Effector CD8-positive, alpha-beta T cell (primary cell): ENCODE measurements around the gene EYA4.

Experiments used
- DNase-seq: peaks from one replicate; lab custom pipeline; 2025; lab: John Stamatoyannopoulos, UW
- total RNA-seq, 4 experiments: gene quantifications; one replicate each; lab custom pipeline; 2026; lab: John Stamatoyannopoulos, UW

Gene EYA4, protein sequence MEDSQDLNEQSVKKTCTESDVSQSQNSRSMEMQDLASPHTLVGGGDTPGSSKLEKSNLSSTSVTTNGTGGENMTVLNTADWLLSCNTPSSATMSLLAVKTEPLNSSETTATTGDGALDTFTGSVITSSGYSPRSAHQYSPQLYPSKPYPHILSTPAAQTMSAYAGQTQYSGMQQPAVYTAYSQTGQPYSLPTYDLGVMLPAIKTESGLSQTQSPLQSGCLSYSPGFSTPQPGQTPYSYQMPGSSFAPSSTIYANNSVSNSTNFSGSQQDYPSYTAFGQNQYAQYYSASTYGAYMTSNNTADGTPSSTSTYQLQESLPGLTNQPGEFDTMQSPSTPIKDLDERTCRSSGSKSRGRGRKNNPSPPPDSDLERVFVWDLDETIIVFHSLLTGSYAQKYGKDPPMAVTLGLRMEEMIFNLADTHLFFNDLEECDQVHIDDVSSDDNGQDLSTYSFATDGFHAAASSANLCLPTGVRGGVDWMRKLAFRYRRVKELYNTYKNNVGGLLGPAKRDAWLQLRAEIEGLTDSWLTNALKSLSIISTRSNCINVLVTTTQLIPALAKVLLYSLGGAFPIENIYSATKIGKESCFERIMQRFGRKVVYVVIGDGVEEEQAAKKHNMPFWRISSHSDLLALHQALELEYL
- total RNA-seq = 0 to 0.54 (median 0.23) reads per million in 4 experiments

DNA sequence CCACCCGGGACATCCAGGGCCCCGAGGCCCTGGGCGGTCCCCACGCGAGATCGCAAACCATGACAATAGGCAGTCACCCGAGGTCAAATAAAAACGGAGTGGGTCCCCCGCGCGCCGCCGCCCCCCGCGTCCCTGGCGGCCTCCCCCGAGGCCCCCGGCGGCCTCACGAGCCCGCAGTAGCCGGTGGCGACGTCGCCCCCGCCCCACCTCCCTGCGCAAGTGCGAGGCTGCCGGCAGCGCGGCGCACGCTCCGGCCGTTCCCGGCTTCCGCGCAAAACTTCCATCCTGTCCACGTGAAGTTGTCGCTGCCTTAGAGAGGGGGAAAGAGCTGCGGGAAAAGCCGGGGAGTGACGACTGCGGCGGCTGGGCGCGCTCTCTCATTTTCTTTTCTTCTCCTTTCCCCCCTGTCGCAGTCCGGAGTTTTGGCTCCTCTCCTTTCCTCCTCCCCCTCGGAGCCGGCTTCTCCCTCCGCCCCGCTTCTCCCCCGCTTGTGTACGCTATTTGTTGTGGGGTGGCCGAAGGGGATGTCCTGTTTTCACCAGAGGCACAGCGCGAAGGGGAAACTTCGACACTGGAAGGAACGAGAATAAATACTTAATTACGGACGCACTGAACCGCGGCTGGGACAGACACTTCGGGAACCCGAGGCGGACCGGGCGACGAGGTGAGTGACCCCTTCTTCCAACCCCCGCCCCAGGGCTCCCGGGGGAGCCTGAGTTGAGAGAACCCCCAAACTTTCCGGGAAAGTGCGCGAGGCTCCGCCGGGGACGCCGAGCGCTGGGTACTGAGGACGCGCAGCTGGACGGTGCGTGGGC, at the start of gene EYA4:
Gene EYA4 (plus strand): TSS at position 272 of the 815 bp plus-strand sequence. CDS start 33,424 bp downstream, outside the sequence.
- DNase-seq = no peak

DNA sequence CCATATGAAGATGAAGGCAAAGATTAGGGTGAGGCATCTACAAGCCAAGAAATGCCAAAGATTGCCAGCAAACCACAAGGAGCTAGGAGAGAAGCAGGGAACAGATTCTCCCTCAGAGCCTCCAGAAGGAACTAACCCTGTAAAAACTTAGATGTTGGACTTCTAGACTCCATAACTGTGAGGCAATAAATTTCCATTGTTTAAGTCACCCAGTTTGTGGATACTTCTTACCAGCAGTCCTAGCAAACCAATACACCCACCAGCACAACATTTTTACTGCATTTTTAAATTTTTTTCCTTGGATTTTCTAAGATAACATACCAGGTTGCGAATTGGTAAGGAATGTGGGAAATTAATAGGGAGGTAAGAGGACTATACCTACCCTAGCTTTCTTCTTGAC, 47.8 kb upstream of the EYA4 start:
- DNase-seq = no peak

DNA sequence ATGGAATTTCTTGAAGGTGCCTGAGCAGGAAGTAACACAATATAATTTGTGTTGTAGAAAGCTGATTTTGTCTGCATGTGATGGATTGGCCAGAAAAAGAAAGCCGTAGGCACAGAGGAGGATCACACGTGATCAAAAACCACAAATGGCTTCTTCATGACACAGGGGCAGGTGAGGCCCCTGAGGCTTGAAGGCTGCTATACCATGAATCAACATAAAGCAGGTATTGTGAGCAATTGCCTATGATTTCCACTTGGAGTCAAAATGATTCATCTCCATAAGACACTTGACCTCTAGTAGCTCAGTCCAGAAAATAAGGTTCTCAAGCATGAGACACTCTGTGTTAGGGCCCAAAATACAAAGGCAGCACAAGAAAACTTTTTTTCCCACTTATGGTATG, 42.4 kb upstream of the EYA4 start:
- DNase-seq = no peak

DNA sequence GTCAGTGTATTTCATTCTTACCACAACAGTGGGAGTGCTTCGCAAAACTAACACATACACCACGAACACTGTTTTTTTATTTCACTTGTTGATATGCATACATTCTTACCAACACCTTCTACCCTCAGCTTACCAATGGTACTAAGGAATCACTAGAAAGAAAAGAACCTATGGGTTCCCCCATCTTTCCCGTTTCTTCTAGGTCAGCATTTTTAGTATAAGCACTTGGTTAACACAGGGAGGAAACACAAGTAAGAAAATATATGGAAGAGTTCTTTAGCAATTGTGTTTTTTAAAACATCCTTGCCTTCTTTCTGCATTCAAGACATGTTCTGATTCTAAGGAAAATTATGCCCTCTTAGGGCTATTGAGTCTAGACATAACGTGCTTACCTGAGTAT, 39.9 kb upstream of the EYA4 start:
- no peak for DNase-seq

DNA sequence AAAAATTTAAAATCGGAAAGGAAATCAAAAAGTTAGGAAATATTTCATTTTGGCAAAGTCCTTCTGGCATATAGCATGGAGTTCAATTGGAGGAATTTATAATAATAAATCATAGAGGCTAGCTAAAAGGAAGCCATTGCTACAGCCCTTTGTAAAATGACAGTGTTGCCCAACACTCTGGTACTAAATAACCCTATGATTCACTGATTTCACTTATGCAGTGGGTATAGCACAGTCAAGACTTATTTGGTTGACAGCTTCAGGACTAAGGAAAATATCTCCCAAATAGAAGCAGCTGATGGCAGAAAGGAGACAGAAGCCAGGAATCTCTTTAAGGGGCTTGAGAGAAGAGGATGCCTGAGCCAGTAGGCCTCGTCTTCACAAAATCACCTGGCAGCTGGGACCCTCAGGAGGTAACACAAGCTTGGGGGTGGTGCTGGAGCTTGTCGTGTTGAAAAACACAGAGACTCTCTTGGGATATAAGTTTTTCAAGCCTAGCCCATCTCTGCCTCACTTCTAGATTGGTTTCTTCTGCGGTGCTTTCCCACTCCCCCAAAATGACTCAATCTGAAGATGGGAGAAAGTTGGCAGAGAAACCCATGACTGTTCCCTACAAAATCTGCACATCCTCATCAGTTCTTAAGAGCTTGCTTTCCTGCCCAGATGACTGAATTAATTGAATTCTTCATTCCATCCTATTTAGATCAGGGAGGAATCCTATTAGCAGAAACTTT, 38.4 kb upstream of the EYA4 start:
- DNase-seq = no peak

DNA sequence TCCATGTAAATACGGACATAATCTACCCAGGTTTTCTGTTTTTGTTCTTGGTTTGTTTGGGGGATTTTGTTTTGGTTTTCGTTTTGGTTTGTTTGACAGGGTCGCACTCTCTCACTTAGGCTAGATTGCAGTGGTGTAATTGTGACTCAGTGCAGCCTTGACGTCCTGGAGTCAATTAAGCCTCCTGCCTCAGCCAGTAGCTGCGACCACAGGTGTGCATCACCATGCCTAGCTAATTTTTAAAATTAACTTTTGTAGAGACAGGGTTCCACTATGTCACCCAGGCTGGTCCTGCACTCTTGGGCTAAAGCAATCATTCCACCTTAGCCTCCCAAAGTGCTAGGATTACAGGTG, 37.8 kb upstream of the EYA4 start:
- DNase-seq = no peak

DNA sequence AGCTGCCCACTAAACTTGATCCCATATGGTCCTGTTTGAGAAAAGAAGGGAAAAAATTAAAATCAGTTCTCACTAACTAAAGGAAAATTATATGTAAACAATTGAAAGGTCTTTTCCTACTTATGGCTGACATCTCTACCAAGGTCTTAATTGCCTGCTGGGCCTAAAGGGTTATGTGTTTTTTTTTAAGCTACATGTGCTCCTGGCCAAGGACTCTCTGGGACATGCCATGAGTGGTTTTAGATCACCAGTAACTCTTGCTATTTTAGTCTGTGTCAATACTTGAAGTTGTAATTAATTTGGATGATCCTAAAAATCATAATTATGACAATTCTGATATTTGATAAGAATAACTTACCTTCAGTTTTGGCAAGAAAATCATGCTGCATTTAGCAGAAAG, 35.9 kb upstream of the EYA4 start:
- no peak for DNase-seq

DNA sequence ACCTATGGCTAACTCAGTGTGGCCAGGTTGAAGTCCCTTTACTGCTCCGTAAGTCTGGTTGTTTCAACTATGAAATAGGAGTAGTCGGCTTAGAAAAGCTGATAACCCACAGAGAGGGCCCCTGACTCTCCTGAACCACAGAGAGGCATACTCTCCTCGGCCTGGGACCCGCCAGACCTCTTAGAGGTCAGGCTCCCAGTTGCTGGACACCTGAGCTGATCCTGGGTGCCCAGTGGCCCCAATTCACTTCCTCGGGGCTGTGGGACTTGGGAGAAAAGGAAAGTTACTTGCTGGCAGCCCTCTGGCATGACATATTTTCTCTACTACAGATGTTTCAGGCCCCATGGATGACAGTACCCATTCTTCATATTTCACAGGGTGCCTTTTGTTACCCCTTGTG, 34.2 kb upstream of the EYA4 start:
- DNase-seq = no peak

DNA sequence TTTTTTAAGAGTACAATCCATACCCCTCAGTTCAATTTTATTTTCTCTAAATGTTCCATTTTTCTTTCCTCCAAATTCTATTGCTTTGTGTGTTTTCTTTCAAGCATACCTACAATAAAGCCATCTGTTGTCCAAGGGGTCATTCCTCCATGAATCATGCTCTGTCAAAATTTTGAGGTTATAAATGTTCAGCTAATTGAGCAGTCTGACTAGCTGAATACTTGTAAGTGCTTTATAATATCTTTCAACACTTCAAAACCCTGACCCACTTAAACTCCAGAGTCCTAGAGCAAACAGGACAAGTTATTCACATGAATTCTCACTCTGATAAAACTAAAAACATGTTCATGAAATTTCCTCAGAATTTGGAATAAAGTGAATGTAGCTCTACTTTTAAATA, 33.4 kb upstream of the EYA4 start:
- DNase-seq = no peak

DNA sequence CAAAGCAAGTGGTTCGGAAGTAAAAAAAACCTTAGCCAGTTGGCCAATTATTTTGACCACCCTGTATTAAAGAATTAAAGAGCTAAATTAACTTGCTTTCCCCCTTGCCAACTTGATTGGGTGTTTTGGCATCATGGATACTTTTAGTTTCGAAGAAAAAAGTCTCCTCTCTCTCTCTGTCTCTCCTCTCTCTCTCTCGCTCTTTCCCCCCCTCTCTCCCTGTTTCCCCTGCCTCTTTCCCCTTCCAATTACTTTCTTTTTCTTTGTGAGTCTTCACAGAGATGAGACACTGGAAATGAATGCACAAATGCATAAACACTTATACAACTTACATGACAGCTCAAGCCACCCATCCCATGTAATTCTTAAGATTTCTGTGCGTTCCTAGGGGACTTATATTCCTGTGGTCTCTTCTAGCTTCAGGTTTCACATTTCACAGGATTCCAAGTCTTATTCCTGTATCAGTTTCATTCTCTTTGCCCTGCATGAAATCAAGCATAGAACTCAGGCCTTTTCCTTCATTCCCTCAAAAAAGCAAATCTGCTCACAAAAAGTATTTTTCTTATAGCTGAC, 32.9 kb upstream of the EYA4 start:
- DNase-seq = no peak

DNA sequence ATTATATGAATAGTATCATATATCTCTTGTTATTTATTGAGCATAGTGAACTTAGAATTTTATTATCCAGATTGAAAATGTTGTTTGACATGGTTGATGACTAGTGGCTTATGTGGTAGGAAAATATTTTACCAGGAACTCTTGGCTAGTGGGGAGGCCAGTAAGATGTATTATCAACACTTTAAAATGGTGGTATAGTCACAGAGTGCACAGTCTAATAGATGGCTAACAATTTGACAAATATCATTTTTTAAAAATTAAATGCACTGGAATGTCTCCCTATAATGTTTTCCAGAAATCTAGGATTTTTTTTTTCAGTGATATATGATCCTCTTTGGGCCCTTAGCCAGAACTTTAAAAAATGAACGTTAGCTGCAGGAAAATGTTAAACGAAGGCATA, 26.9 kb upstream of the EYA4 start:
- no peak for DNase-seq

DNA sequence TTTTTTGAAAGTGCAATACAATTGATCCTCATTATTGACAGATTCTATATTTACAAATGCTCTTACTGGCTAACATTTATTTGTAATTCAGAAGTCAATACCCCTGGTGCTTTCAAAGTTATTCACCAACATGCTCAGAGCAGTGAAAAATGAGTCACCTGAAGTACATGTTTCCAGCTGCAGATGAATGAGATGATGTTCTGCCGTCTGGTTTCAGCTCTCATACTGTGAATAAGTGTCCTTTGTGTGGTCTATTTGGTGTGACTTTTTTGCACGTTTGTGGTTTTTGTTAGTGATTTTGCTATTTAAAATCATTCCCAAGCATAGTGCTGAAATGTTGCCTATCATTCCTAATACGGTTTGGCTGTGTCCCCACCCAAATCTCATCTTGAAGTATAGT, 22.3 kb upstream of the EYA4 start:
- DNase-seq = no peak

DNA sequence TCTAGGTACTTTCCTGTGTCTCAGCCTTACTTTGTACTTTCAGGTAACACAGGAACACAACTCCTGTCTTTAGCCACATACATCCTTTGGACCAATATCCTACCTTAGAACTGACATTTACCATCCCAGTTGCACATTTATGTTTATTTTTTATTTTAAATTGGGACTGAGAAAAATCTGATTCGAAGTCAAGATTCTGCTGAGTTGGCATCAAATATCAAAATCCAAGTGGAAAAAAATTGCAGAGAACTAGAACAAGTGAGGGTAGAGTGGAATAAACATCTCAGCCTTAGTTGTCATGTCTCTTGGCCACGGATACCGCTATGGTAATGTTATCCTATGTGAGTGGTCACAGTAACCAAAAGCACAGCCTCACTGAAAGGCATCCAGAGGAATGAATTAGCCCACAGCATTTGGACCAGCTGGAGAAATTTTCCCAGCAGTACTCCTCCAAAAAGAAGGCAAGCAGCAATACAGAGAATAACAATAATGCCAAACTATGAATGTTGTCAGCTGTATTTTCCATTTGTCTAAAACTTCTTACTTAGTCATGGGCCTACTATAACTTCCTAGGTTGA, 17.6 kb upstream of the EYA4 start:
- DNase-seq = no peak

DNA sequence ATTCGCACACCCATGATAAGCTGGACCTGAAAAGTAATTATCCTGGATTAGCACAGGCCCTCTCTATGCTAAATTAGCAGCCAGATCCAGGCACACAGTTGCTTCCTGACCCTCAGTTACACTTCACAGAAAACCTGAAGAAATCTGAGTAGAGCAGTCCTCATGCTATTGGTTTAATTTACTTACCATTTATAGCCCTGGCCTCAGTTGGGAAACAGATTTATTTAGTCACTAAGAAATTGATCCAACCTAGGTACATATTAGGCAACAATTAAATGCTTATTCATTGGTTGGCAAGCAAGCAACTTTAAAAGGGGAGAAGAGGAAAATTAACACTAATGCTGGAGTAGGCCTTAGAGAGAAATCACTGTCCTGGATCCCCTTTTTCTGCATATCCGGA, 15.6 kb upstream of the EYA4 start:
- DNase-seq = no peak

DNA sequence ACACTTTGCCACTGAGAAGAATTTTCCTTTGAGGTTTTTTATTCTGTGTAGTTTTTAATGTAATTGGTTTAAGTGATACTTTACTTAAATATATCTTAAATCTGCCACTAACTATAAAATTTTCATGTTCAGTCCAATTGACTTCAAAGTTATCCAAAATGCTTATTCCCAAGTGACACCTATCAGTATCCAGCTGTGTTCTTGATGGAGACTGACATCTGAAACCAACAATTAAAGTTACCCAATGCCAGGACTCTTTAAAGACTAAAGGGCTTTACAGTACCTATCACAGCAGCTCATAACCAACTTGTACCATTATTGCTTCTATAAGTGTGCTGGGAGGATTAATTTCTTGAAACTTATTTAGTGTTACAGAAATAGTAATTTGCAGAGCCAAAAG, 13.8 kb upstream of the EYA4 start:
- no peak for DNase-seq

DNA sequence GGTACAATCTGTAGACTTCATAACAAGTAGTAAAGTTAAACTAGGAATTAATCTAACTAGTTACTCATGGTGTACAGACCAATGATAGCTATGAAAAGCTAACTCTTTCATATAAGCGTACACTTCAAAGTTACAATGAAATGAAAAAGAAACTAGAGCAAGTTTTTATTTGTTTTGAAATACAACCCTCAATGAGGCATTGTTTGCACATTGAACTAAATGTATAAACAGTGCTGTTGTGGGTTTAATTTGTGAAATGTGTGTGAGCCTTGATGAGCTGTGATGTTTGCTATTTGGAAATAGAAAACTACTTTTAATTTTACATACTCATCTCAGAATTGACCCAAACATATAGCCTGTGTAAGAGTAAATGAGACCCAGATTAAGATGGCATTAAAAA, 11.1 kb upstream of the EYA4 start:
- DNase-seq = no peak

DNA sequence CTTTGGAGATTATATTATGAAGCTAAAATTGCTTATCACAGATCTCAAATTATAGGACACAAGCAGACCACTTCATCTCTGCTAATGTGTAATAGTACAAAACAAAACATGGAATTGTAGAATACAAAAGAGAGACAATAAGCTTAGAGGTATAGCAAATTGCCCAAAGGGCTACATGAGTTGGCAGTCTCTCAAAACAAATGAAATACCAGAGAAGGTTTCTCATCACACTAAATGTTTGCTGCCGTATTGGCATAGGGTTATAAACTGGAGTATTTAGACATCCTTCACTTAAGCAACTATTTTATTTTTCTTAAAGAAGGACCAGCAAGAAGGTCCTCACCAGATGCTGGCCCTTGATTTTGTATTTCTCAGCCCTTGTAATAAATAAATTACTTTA, 5.9 kb upstream of the EYA4 start:
- DNase-seq = no peak

DNA sequence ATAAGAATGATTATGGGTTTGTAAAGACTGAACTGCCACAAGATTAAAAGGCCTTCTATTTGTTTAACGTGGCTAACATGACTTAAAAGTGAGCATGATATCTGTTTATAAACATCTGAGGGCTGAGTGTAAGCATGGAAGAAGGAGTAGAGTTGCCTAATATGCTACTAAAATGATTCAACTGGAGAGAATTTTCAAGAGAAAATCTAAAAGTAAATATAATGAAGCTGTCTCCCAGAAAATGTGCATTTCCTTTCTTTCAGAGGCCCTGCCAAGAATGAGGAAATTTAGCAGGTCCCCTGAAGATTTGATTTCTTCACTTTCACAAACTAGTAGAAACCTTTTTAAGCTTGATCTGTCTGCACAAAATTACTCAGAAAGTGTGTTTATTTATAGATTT, 4.2 kb upstream of the EYA4 start:
- no peak for DNase-seq

DNA sequence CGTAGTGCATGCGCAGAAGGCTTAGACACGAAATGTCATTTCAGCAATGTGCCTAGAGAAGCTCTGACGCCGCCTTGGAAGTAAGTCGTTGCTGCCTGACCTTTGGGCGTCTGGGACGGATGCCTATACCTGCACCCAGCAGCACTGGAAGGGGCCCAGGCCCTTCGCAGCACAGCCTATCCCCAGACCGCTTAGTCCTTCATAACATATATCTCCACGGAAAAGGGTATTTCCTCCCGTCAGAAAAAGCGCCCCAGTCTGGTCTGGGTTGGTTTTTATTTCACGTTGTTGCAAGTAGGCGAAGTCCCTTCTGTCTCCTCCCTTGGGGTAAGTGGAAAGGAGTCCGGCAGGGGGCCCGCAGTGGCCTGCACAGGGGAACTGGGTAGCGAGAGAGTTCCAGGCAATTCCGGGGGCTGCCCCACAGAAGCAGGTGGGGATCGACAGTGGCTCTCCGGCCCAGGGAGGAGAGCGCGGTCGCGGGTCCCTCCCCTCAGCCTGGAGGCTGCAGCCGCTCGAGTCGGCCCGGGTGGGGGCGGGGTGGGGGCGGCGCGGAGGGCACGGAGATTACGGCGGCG, 559 bp upstream of the EYA4 start:
- DNase-seq = no peak

DNA sequence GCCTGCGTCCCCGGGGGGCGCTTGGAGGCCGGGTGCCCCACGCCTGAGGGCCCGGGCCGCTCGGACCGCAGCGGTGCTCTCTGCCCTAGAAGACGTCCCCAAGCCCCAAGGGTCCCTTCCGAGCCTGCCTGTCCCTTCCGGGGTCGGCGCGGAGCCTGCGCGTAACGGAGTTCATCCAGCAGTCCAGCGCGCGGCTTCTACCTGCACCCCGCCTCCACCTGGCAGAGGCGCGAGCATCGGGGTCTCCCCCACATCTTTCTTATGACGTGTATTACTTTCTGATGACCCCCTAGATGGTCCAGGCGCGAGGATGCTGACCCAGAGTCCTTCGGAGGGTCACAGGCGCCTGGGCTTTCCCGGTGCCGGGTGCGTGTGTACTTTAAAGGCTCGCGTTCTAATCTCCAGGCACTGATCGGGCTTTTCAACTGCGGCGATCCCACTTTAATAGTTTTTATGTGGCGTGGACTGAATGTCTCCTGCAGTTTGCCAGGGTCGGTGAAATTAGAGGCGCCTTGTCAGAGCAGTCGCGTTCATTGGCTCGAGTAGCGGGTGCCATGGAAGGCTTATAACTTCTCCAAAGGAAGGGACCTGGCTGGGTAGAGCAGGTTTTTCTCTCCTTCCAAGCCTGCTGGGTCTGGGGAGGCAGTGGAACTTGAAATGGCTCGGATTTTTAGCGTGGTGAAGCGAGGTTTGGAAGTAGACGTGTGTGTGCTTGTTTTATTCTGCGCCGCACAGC, 912 bp downstream of the EYA4 start:
- no peak for DNase-seq
